Stimulated activated naive CD4-positive, alpha-beta T cell (primary cell): ENCODE results near the gene RNASEL.

Experiments
- DNase-seq, 6 experiments: peaks; one replicate each; lab custom pipeline; 2025; lab: John Stamatoyannopoulos, UW

Gene RNASEL

DNA sequence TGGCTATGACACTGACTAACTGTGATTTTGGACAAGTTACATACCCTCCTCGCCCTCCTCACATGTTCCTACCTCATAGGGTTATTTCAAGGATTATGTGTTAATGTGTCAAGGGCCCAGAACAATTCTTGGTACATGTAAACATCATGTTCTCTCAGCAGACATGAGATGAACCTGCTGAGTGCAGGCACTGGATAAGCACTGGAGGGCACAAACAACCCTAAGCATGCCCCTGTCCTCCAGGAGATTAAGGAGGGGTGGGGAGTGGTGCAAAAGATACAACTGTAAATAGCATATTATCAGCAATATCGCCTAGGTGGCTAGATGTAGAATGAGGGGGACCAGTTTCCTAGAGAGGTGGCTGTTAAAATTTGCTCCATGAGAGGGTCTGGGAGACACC, 32.9 kb upstream of the RNASEL start:
- no peak for DNase-seq

DNA sequence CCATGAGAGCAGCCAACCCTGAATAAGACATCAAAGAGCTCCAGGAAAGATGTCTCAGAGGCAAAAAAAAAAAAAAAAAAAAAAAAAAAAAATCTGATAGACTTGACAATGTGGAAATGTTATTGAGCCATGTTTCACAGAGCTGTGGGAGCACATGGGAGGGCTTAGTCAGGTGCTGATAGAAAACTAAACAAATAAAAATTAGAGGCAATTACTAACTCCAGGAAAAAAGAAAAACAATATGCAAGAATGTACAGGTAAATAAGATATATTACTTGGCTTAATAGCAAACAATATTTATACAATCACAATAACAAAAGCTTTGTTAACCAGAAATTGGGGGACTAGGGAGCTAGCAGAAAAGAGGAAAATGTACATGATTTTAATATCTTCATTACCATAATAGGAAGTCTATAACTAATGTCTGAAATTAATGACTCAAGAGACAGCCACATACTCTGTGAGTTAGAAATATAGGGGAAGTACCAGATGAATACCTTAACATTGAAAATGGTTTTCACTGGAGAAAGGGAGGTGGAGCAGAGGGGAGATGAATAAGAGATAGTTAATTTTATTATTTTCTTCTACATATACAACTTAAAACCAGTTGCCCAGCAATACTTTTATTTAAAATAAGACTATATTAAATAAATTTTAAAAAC, 32.0 kb upstream of the RNASEL start:
- no peak for DNase-seq

DNA sequence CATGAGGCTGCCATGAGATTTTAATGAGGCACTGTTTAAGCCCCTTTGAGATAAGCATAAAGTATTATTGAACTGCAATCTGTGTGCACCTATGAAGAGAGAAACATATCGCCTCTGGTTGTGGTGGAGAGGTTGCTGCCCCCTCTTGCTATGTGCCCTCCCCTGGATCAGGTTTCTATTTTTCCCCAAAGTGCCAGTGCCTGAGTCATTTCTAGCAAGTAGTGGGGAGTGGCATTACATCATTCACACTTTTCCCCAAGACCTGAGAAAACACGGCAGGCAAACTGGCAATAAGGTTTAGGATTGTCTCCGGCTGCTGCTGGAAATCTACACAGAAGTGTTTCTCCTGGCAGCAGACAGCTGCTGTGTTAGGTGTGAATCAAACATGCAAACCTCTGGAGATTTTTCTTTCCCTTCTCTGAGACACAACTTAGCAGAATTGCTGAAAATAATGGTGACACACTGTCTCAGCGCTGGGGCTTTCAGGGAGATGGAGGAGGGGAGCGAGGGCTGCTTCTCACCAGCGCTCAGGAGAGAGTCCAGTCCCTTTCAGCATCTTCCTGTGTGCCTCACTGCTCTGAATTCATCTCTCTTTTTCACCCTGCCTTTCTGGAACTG, 28.8 kb upstream of the RNASEL start:
- DNase-seq: no peak

DNA sequence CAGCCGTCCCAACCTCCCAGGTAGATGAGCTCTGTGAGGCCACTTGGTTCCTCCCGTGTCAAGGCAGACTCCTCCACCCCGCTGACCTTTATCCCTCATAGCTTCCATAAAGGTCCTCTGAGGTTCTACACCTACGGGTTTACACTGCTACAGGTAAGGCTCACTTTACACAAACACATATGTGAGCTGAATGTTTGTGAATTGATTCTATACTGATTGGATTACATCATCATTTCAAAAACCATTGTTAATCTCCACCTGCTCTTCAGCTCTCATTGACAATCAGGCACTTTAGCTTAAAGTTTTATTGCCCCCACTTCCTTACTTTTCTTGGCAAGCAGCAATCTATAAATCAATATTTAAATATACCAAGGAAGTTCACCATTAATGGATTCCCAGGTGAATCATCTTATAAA, 28.0 kb upstream of the RNASEL start:
- DNase-seq: no peak

DNA sequence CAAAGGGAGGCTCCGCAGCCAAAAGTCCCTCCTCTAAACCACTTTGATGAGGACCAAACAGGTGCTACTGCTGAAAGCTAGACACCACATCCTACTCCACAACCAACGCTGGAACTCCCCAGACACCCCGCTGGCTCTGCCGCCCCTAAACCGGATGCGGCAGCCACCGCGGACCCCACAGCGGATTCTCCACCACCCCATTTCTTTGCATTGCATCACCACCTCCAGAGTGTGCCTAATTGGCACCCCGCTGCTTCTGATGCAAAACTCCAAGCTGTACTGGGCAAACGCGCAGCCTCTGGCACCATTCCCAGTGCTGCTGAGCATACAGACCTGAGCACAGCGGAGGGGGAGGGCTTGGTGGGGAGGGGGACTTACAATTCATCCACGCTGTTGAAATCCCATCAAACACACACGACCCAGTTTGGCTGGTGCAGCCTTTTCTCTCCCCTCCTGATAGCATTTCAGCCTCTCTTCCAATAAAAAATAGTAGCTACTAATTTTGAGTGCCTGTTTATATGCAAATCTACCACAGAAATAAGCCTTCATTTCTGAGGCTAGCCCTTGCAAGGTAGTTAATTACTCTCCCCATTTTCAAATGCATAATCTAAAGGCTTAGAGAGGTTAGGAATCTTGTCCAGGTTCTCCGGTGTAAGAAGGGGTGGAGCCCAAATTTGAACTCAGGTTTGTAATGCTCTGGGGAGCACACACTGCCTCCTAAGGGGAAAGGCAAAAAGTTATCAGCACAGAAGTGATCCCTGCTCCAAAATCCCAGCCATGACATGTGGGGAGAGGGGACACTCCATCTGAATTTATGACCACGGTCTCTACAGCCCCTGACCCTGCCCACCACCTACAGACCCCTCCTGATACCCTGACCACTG, 27.3 kb upstream of the RNASEL start:
- peak; percentile 69 to 94 (median 83) for DNase-seq

DNA sequence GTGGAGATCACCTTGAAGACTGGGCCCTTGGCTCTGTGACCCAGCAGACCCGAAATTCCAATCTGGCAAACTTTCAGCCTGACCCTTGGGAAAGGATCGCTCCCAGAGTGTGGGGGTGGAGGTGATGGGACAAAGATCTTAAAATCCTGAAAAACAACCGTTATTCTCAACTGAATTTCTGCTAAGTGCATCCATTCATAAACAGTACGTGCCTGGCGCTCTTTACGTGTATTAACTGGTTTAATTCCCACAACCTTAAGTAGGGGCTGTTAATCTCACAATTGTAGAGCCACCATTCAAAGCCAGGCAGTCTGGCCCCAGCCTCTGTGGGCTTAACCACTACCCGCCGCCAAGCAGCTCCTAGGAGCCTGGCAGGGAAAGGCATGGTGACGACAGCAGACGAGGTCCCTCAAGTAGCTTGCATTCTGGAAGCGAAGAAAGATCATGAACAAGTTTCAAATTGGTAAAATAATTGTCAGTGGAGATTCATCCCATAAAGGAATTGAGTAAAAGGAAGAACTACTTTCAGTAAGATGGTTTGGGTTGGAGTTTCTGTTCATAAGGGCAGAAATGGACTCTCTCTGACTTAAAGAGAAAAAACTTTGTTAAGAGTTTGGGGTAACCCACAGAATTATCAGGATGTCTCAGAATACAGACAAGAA, 26.5 kb upstream of the RNASEL start:
- DNase-seq: peak in 4 of 6 experiments; percentile 4 to 41 (median 36)

DNA sequence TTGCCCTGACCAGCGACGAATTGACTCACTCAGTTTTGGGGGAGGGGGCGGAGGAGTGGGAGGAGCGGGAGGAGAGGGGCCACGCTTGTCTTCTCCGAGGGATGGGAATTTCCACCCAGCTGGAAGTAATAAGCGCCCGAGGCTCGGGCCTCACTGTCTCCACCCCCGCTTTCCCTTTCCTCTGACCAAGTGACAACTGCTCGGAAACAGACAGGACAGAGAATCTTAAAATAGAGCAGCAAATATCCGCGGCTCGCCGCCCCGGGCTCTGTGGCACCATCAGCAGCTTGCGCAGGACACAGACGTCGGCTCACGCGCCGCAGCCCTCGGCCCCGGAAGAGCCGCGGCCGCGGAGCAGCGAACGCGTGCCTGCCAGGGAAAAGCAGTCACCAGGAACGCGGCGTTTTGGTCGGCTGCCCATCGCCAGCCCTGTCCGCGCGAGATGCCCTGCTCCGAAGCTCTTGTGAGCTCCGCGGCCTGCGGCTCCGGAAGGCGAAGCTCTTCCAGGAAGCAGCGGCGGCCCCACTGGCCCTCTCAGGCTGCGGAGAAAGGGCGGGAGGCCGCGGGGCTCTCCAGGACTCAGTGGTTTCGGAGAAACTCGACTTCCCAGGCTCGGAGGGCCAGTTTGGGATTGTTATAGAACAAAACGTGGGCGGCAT, 25.9 kb upstream of the RNASEL start:
- DNase-seq: peak in 5 of 6 experiments; percentile 17 to 30 (median 25)

DNA sequence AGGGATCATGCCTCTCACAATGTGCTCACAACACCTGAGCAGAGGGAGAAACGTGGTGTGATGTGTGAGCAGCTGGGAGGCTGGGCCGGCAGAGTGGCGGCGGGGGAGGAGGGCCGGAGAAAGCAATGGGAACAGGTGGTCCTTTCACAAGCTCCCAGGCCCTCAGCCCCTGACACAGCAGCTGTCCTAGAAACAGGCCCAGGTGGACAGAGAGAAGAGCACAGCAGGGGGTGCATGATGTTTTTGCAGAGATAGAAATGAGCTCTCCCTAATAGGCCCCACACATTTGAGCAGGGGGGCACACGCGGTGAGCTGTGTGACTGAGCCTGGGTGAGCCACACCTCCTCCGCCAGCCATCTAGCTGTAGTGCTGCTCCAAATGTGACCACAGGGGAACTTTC, 22.7 kb upstream of the RNASEL start:
- no peak for DNase-seq

DNA sequence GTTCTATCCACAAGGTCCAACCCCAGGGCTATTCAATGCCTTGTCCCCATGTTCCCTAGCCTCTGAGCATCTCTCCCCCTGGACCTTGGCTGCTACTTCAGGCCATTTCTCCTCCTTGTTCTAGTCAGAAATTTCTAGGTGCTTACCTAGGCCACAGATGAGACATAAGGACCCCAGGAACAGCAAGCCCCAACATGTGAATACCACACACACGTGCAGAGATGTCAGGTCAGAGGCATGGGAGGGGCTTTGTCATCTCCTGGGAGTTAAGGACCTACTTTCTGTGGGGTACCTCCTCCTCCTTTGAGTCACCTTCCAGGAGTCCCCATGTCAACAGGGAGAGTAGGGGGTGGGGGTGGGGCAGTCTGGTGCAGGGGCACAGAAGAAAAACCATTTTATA, 22.3 kb upstream of the RNASEL start:
- DNase-seq: no peak

DNA sequence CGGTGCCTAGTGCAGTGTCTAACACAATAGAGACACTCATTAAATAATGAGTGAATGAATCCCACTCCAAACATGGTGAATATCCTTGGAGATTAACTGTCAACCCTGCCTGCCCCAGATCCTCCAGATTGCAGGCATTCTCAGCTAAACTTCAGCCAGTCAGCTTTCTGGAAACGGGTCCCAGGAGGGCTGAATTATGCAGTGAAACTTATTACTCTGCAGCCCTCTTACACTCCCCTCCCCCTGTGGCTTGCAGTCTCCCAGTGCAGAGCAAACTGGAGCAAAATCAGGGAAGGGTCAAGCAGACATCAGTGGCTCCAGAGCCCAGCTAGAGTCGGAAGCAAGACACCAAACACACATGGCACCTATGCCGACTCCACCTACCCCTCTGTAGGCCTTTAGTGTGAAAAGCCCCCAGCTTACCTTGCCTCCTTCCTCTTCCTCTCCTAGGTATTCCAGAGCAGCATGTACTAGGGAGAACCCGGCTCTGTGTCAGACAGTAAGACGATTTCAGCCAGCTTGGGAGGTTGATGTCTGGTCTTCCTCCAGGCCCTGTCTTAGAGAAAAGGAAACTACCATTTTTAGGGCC, 21.6 kb upstream of the RNASEL start:
- no peak for DNase-seq

DNA sequence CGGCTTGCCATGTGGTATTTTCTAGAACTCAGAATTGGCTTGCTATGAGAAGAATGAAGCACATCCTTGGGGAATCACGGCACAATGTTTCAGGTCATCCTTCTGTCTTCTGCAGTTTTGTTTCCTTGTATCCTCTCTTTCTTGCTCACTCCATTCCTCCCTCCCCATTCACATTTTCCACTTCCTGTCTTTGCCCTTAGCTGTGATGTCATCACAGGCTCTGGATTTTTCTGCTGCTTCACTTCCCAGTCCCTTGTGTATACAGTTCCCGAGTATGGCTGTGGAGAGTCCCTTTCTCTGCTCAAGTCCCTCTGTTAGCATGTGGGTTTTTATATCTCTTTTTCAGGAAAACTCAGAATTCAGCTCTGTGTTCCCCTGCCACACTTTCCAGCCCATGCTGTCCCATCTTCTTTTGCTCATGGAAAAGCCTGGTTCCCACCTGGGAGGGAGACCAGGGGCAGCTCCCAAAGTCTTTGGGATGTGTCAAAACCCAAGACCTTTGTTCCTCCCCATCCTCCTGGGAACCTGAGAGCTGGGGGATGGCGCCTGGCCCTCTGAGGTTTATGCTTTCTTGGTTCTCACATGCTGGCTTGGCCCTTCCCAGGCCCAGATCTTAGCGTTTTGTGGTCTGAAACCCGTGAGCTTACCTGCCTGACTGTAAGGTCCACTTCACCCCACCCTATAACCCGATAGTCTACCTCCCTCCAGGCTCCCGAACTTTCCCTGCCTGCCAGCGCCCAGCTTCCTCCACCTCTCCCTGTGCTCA, 20.0 kb upstream of the RNASEL start:
- no peak for DNase-seq

DNA sequence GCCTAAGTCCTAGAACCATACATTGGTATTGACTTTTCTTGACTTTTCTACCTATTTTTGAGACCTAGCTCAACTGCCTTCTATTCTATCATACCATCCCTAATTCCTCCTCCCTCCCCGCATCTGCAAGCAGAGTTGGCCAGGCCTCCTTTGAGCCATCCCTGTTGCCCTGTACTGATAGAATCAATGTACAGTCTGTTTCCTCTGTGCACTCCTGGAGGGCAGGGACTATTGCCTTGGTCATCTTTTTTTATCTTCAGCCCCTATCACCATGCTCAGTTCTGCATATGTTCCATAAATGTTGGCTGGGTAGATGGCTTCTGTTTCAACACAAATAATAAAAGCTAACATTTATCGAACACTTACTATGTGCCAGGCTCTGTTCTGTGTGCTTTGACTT, 19.2 kb upstream of the RNASEL start:
- DNase-seq: no peak

DNA sequence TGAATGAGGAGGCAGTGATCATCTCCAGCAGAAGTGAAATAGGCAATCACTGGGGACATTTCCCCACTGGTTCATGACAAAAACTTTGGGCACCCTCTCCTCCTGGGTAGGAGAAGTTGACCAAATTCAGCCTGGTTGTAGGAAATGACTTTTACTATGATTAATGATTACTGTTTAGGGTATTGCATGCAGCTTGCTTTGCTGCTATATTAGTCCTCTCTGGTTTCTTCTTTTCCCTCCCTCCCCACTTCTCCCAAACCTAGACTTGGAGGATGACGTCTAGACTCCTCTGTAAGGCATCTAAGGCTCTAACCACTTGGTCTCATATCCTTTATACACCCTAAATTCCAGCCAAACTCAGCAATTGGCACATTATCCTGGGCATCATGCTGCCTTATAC, 18.5 kb upstream of the RNASEL start:
- no peak for DNase-seq

DNA sequence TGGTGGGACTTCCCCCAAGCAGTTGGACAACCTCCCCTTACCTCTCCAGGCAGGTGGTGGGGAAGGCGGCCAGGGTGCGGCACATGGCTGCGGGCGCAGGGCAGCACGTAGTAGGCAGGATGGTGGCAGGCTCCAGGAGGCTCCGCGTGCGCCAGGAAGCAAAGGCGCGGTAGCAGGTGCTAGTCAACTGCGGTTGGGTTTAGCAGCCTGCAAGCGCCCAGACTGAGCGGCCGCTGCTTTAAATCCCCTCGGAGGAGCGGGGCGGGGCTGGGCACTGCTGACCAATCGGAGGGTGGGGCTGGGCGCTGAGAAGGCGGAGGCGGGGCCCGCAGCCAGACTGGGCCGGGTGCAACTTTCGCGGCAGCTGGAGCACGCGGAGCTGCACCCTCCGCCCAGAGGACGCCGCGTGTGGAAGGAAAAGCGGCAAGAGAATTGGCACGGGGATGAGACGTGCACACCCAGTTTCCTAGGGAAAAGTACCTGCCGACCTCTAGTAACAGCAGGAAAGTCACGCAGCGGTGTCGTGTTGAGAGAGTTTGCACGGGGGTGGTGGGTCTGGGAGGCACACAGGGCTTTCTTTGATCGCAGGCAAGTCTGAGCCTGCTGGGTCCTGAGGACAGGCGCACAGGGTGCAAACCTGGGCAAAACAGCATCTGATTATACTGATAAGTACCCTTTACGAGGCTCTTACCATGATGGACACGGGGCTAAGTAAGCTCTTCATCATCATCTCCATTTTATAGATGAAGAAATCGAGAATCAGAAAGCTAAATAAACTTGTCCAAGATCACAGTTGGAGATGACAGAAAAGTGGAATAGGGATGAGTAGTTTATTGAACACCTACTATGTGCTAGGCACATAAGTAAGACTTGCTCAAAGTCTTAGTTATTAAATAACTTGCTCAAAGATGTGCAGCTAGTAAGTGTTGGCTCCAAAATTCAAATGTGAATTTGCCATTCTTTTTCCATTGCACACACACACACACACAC, 15.4 kb upstream of the RNASEL start, which contains the start of gene RGS16:
RGS16 (minus strand) TSS at position 215 of the 990 bp plus-strand sequence; CDS start at position 85, 130 bp downstream.
- DNase-seq: peak; percentile 60 to 80 (median 72)

DNA sequence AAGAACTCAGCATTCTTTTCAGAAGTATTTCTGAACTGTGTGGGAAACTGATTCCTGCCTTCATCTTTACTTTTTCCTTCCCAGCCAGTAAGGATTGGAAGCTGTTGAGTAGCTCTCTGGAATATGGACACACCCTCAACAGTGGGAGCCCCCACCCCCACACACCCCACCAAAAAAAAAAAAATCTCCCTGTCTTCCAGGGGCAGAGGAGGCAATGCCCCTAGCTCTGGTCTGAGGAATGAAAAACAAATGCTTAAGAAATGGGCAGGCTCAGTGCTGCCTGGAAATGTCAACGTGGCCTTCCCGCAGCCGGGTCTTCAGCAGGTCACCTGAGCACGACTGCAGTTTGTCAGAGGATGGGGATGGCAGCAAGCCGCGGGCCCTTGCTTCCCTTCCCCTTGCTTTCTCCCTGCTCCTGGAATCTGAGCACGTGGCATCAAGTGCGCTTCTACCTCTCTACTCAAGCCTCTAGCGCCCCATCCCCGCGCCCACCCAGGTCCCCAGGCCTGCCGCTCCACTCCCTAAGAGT, 14.7 kb upstream of the RNASEL start:
- no peak for DNase-seq

DNA sequence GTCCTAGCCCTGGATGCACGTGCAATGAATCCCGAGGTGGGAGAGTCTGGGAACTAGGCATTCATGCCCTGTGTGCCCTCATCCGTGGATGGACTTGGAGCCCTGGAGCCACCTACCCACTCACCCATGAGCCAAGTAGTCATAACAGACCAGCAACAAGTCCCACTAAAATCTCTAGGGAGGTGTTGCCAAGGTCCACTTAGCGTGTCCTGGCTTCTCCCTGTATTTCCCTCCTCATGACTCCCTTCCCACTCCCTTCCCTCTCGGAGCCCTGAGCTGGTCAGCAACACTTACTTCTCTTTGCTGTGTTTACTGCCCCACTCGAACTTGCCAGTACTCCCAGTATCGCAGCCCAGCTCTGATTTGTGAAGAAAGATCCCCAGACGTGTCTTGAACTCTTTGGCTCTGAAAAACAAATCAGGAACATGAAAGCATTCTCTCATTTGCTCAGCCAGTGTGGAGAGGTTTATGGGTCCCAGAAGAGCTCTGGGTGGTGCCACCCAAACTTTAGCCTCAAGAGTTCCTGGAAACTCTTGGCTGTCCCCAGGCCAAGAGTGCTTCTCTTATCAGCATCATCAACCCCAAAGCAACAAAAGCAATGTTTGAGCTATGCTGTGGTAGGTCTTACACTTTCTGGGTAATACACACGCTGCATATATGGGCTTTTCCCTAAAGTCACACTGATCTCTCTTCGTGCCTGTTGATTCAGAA, 14.0 kb upstream of the RNASEL start:
- DNase-seq: no peak

DNA sequence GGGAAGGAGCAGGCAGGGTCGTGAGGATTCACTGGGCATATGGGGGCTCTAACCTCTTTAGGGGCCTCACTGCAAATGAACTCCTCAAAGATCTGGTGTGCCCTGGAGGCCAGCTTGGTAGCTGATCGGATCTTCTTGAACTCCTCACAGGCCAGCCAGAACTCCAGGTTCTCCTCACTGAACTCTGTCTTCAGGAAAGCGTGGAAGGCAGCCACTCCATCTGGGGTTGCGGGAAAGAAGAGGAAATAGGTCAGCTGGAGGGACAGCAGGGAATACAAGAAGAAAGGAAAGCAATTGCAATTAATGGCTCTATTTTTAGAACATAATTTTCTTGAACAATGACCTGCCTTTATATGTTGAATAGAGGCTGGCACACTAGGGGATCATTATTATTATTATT, 12.9 kb upstream of the RNASEL start:
- DNase-seq: no peak

DNA sequence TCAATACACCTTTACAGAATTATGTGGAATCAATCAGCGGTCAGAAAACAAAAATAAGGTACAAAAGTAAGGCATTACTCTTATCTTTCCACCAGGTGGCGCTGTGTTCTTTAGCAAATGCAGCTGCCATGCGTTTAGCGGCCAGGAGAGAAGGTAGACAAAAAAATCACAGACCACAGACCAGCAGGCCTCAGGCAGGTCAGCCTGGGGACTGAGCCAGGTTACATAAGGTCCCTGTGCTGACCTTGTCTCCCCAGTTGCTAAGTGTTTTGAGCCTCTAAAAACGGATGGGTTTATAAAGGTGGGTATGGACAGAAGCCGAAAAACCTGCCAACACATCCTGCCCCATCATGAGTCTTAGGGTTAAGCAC, 12.3 kb upstream of the RNASEL start:
- DNase-seq: peak; percentile 34 to 84 (median 56)
